OCI-LY7 (cell line): ENCODE data around the gene PIGA. TPM values are rescaled to one million over a fixed set of nuclear protein-coding genes. Genes with fewer than 3 reads are reported as not detected.
A peak's percentile ranks its signal among the peaks of the same experiment; 100 is the strongest.

Experiments
- BruUV-seq: library from RNA; stranded (reverse); fragments of 400-500 nt; replicated peaks from 2 replicates; lab custom pipeline; 2021; lab: Mats Ljungman, UMichigan
- CTCF ChIA-PET: fragments of 300-600 bp; sonication (Branson Sonifier 250); formaldehyde crosslinking; loops from one replicate; lab custom pipeline; 2022; ENCODE audit warnings: antibody characterized with exemption; ENCODE audit not compliant: unreplicated experiment; lab: Charles Lee
- POLR2A ChIA-PET: fragments of 300-600 bp; sonication (Branson Sonifier 250); formaldehyde crosslinking; loops from one replicate; lab custom pipeline; 2022; ENCODE audit warnings: antibody characterized with exemption; lab: Charles Lee
- DNase-seq: peaks from one replicate; pipeline ENCODE4 v3.0.0-alpha.2; 2015; ENCODE audit warnings: low spot score
- H2AFZ ChIP-seq: fragments of 200-600 bp; sonication (generic), shearing (Covaris generic); 2 replicates; pipeline ENCODE4 v1.6.1; 2014; ENCODE audit warnings: mild to moderate bottlenecking, antibody characterized with exemption, low read length, moderate library complexity
- H3K27ac ChIP-seq: fragments of 200-600 bp; sonication (generic); 2 replicates; pipeline ENCODE4 v1.5.1; 2014; ENCODE audit warnings: mixed run types, low read depth, mild to moderate bottlenecking, moderate library complexity, low read length, inconsistent platforms; ENCODE audit not compliant: poor library complexity, severe bottlenecking
- H3K36me3 ChIP-seq: fragments of 200-600 bp; sonication (generic); 2 replicates; pipeline ENCODE4 v1.6.1; 2014; ENCODE audit warnings: mild to moderate bottlenecking, antibody characterized with exemption, low read length, moderate library complexity, mixed read lengths; ENCODE audit not compliant: insufficient read depth
- H3K4me1 ChIP-seq: fragments of 200-600 bp; sonication (generic); 2 replicates; pipeline ENCODE4 v1.5.1; 2014; ENCODE audit warnings: mild to moderate bottlenecking, low read length; ENCODE audit not compliant: insufficient read depth, poor library complexity, severe bottlenecking
- H3K4me2 ChIP-seq: fragments of 200-600 bp; sonication (generic); 2 replicates; pipeline ENCODE4 v1.6.1; 2014; ENCODE audit warnings: mild to moderate bottlenecking, low read length
- H3K4me3 ChIP-seq: fragments of 200-600 bp; sonication (generic); 2 replicates; pipeline ENCODE4 v1.5.1; 2014; ENCODE audit warnings: mild to moderate bottlenecking, low read depth, low read length; ENCODE audit not compliant: poor library complexity, severe bottlenecking
- H3K79me2 ChIP-seq: fragments of 200-600 bp; sonication (generic); 2 replicates; pipeline ENCODE4 v1.6.1; 2016; ENCODE audit warnings: low read depth, mild to moderate bottlenecking, low read length, moderate library complexity, mixed read lengths; ENCODE audit not compliant: insufficient read depth
- H3K9me2 ChIP-seq: fragments of 200-600 bp; sonication (generic); 2 replicates; pipeline ENCODE4 v1.6.1; 2016; ENCODE audit warnings: mild to moderate bottlenecking, low read length, mixed read lengths; ENCODE audit not compliant: insufficient read depth
- H3K9me3 ChIP-seq: fragments of 200-600 bp; sonication (generic); 2 replicates; pipeline ENCODE4 v1.6.1; 2014; ENCODE audit warnings: mild to moderate bottlenecking, mixed run types, low read length, mixed read lengths
- H4K20me1 ChIP-seq: fragments of 200-600 bp; sonication (generic); 2 replicates; pipeline ENCODE4 v1.6.1; 2014; ENCODE audit warnings: mild to moderate bottlenecking, antibody characterized with exemption, low read length, moderate library complexity, mixed read lengths; ENCODE audit not compliant: insufficient read depth
- CTCF ChIP-seq: fragments of 200-600 bp; sonication (generic); conservative IDR thresholded peaks from 2 replicates; pipeline ENCODE4 v1.5.1; 2014; ENCODE audit warnings: mild to moderate bottlenecking, antibody characterized with exemption, low read length, moderate library complexity, mixed read lengths
- EZH2phosphoT487 ChIP-seq: fragments of 200-600 bp; sonication (generic); IDR thresholded peaks from 2 replicates; pipeline ENCODE4 v1.6.1; 2018; ENCODE audit warnings: low read depth, borderline replicate concordance, mild to moderate bottlenecking, mixed run types, antibody characterized with exemption, low read length, moderate library complexity, mixed read lengths
- intact Hi-C: fragments of 100-400 bp; cut with micrococcal nuclease; formaldehyde crosslinking; loops from one replicate; pipeline ENCODE4 v1.10.0; 2022; ENCODE audit not compliant: unreplicated experiment
- total RNA-seq, 2 experiments: library from RNA; depleted of rRNA in 1 of 2; stranded (reverse); fragments of >200 nt in 1 of 2; shearing (Covaris generic) in 1 of 2; gene quantifications; 2 replicates each; pipeline ENCODE4 v1.2.3, GENCODE V29; 2014 to 2022

Gene PIGA
- total RNA-seq, 2 experiments from 2014 or later = 13.1 to 33.0 TPM

DNA sequence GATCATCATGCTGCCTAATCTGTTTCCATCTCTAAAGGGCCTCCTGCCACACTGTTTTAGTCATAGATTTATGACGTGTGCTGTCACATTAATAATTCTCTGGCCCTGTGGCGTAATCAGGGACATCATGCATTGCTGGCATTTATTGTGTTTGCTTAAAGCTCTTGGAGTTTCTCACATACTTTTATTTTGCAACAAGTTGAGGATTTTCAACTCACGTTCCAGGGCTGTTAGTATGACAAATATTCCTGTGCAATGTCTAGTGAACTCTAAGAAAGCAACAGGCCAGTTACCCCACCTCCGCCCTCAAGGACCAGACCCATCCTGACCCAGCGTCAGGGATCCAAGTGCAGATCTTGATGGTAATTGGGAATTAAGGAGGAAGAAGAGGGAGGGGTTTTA lies 7.8 kb upstream of the PIGA start:
- CTCF ChIA-PET = no interaction called here
- no peak overlapping the region for H3K4me3 ChIP-seq
- no peaks in the 10 kb centered on the region for H3K9me2 ChIP-seq
- no peak for TF ChIP-seq EZH2phosphoT487
- TF ChIP-seq CTCF = no peak
- H3K36me3 ChIP-seq = no peaks in the 10 kb centered on the region
- H2AFZ ChIP-seq = no peak overlapping the region
- no peaks in the 10 kb centered on the region for H4K20me1 ChIP-seq
- H3K4me2 ChIP-seq = no peak overlapping the region
- H3K27ac ChIP-seq = no peak overlapping the region
- H3K79me2 ChIP-seq = no peaks in the 10 kb centered on the region
- intact Hi-C loops = no loop called here
- DNase-seq = no peak
- POLR2A ChIA-PET = interaction anchor here (0.6 to 1.1 kb wide), 3 partner anchors 63 to 261 kb away, joined by 3 read pairs; no protein-coding TSS in a partner anchor
- no TSS peak for BruUV-seq
- H3K4me1 ChIP-seq = no peaks in the 10 kb centered on the region
- H3K9me3 ChIP-seq = no peaks in the 10 kb centered on the region

- Histone ChIP-seq H3K4me2 (no peak overlapping the region), H3K9me3 (no peaks in the 10 kb centered on the region), H4K20me1 (no peaks in the 10 kb centered on the region), H3K4me1 (peaks cover 5% of the 10 kb centered on the region), H3K36me3 (no peaks in the 10 kb centered on the region), H3K79me2 (no peaks in the 10 kb centered on the region), H2AFZ (no peak overlapping the region), H3K4me3 (no peak overlapping the region), H3K27ac (no peak overlapping the region), H3K9me2 (no peaks in the 10 kb centered on the region)
- BruUV-seq = no TSS peak
- TF ChIP-seq CTCF (no peak), EZH2phosphoT487 (no peak)
- no peak for DNase-seq
- ChIA-PET CTCF (no interaction called here), POLR2A (no interaction called here)
- intact Hi-C loops = no loop called here
Measured at GRCh38 chrX:15340867-15341266, 5.5 kb upstream of the PIGA start.

DNA sequence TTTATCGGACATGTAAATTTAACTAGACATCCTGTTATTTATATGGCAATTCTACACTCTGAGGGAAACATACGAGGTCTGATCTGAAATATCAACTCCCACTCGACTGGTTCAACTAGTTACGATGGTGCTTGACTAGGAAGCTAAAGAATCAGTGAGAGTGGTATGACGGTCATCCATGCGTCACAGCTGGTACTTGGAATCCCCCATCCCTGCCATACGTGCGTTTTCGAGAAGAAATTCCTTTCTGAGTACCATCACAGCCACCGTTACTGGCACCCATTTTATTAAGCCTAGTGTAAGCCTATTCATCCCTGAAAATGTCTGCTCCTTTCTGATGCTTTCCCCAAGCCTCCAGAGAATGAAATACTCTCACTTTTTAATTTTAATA lies 695 bp upstream of the PIGA start:
- Histone ChIP-seq H3K79me2 (peaks cover 16% of the 10 kb centered on the region; the same call in 1 of the 2 replicates), H3K27ac (no peak overlapping the region), H3K9me2 (no peaks in the 10 kb centered on the region), H3K4me2 (peak overlapping the region; percentile 87), H2AFZ (peak overlapping the region; percentile 93), H4K20me1 (no peaks in the 10 kb centered on the region), H3K4me3 (peak overlapping the region; percentile 97), H3K4me1 (peaks cover 10% of the 10 kb centered on the region), H3K36me3 (peaks cover 20% of the 10 kb centered on the region), H3K9me3 (no peaks in the 10 kb centered on the region)
- POLR2A ChIA-PET = interaction anchor here (1.4 kb wide), 1 partner anchor 13 kb away, joined by 3 read pairs; no protein-coding TSS in a partner anchor
- no TSS peak for BruUV-seq
- DNase-seq = peak; percentile 11
- TF ChIP-seq EZH2phosphoT487 (no peak), CTCF (no peak)
- intact Hi-C loops = loop anchor here (10.0 kb wide), 1 partner anchor 339 kb away; no protein-coding TSS in a partner anchor
- CTCF ChIA-PET = no interaction called here
